NCI-H226 (cell line): Measurements from ENCODE around the gene MMD.
"Not testable (repeated sequence)": the region's sequence is repeated elsewhere in the genome, so short reads cannot be mapped to it uniquely, and the experiment has no call there.

Experiments
- DNase-seq: peaks from one replicate; pipeline ENCODE4 v3.0.0-alpha.2; 2015

The MMD gene

GRCh38 chr17:55442953-55443683 is 21.5 kb upstream of the MMD start:
- no peak for DNase-seq

- DNase-seq = no peak
Measured at GRCh38 chr17:55442462-55442861, 20.8 kb upstream of the MMD start.

GRCh38 chr17:55441544-55441943 is 19.9 kb upstream of the MMD start:
- no peak for DNase-seq

- DNase-seq = no peak
Measured at GRCh38 chr17:55440391-55440790, 18.8 kb upstream of the MMD start.

GRCh38 chr17:55437159-55437605 is 15.5 kb upstream of the MMD start:
- DNase-seq = no peak

- no peak for DNase-seq
Measured at GRCh38 chr17:55436224-55437158, 14.9 kb upstream of the MMD start.

- no peak for DNase-seq
Measured at GRCh38 chr17:55435408-55435807, 13.8 kb upstream of the MMD start.

- DNase-seq = no peak
Measured at GRCh38 chr17:55434721-55435120, 13.1 kb upstream of the MMD start.

GRCh38 chr17:55433629-55434422 is 12.2 kb upstream of the MMD start:
- DNase-seq = peak; percentile 92

- peak; percentile 64 for DNase-seq
Measured at GRCh38 chr17:55433029-55433628, 11.5 kb upstream of the MMD start.

GRCh38 chr17:55432358-55433028 is 10.9 kb upstream of the MMD start:
- peak; percentile 52 for DNase-seq

- DNase-seq = not testable (repeated sequence)
Measured at GRCh38 chr17:55431914-55432313, 10.3 kb upstream of the MMD start.

- DNase-seq = peak; percentile 43
Measured at GRCh38 chr17:55430541-55431288, 9.1 kb upstream of the MMD start.

GRCh38 chr17:55427587-55427882 is 5.9 kb upstream of the MMD start:
- DNase-seq = no peak

- no peak for DNase-seq
Measured at GRCh38 chr17:55426851-55427586, 5.4 kb upstream of the MMD start.

- no peak for DNase-seq
Measured at GRCh38 chr17:55424893-55425540, 3.4 kb upstream of the MMD start.

GRCh38 chr17:55423535-55423934 is 1.9 kb upstream of the MMD start:
- no peak for DNase-seq

- not testable (repeated sequence) for DNase-seq
Measured at GRCh38 chr17:55422828-55423164, 1.2 kb upstream of the MMD start.

- no peak for DNase-seq
Measured at GRCh38 chr17:55420776-55421178, 858 bp downstream of the MMD start.

GRCh38 chr17:55420067-55420775 is 1.4 kb downstream of the MMD start:
- no peak for DNase-seq
